ENCODE measurements around the gene SIM1.

DNA sequence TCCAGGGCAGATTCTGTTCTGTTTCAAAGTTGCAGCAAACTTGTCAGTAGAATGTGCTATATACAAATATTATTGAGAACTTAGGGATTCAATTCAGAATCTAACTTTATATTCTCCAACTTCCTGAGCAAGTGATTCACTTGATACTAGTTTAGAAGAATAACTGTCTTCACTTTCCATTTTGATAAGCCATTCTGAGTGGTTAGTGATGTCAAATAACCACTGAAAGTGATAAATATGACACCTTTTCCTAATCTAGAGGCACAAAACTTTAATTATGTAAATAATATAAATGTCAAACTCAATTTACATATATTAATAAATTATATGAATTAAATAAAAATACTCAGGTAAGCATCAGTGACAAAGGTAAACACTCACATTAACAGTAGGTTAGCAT lies 20.5 kb upstream of the SIM1 start:
- TF ChIP-seq, protein P1, sequence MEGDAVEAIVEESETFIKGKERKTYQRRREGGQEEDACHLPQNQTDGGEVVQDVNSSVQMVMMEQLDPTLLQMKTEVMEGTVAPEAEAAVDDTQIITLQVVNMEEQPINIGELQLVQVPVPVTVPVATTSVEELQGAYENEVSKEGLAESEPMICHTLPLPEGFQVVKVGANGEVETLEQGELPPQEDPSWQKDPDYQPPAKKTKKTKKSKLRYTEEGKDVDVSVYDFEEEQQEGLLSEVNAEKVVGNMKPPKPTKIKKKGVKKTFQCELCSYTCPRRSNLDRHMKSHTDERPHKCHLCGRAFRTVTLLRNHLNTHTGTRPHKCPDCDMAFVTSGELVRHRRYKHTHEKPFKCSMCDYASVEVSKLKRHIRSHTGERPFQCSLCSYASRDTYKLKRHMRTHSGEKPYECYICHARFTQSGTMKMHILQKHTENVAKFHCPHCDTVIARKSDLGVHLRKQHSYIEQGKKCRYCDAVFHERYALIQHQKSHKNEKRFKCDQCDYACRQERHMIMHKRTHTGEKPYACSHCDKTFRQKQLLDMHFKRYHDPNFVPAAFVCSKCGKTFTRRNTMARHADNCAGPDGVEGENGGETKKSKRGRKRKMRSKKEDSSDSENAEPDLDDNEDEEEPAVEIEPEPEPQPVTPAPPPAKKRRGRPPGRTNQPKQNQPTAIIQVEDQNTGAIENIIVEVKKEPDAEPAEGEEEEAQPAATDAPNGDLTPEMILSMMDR (conservative IDR thresholded peaks at IDR 0.05), result no peak
- TF ChIP-seq EZH2 (IDR thresholded peaks at IDR 0.05; ENCODE audit: low read depth), result no peak
